Activated T-cell treated with anti-CD3 and anti-CD28 coated beads, Interleukin-2, amount 50 U/mL, for 72 hours (primary cell): ENCODE measurements around the gene TAS2R13. TPM values are rescaled to one million over a fixed set of nuclear protein-coding genes. Genes with fewer than 3 reads are reported as not detected.
A peak's percentile ranks its signal among the peaks of the same experiment; 100 is the strongest.

ENCODE experiments used
- ATAC-seq, 2 donors: fragments of 150-1000 bp; cut with Tn5 transposase; replicated peaks in 1 of 2; 2 replicates each; pipeline ENCODE4 v1.10.0; 2021; ENCODE audit warnings: moderate library complexity in 2 of 2, mild to moderate bottlenecking in 1 of 2
- DNase-seq, 2 donors: peaks; one replicate each; pipeline ENCODE4 v3.0.0; 2021 to 2022; ENCODE audit warnings: mixed read lengths in 1 of 2
- H3K27ac Mint-ChIP-seq: one replicate; pipeline ENCODE4 v1.8.0; 2022; ENCODE audit warnings: mild to moderate bottlenecking, moderate library complexity, mixed read lengths
- H3K27me3 Mint-ChIP-seq: one replicate; pipeline ENCODE4 v1.8.0; 2022; ENCODE audit warnings: low read depth, mixed read lengths
- H3K36me3 Mint-ChIP-seq, 2 donors: one replicate each; pipeline ENCODE4 v1.8.0; 2022; ENCODE audit warnings: mixed read lengths in 2 of 2, mild to moderate bottlenecking in 1 of 2; ENCODE audit not compliant: insufficient read depth in 2 of 2
- H3K4me1 Mint-ChIP-seq: one replicate; pipeline ENCODE4 v1.8.0; 2022; ENCODE audit warnings: low read depth, mixed read lengths
- H3K4me3 Mint-ChIP-seq, 2 donors: one replicate each; pipeline ENCODE4 v1.8.0; 2022; ENCODE audit warnings: mild to moderate bottlenecking in 2 of 2, mixed read lengths in 2 of 2, moderate library complexity in 2 of 2
- H3K9me3 Mint-ChIP-seq, 2 donors: one replicate each; pipeline ENCODE4 v1.8.0; 2022; ENCODE audit warnings: mixed read lengths in 2 of 2
- total RNA-seq, 2 donors: library from RNA; stranded (reverse); gene quantifications; one replicate each; pipeline ENCODE4 v1.2.3, GENCODE V29; 2022

TAS2R13 gene, protein sequence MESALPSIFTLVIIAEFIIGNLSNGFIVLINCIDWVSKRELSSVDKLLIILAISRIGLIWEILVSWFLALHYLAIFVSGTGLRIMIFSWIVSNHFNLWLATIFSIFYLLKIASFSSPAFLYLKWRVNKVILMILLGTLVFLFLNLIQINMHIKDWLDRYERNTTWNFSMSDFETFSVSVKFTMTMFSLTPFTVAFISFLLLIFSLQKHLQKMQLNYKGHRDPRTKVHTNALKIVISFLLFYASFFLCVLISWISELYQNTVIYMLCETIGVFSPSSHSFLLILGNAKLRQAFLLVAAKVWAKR
- under 1 TPM; 0.53 TPM for total RNA-seq

DNA sequence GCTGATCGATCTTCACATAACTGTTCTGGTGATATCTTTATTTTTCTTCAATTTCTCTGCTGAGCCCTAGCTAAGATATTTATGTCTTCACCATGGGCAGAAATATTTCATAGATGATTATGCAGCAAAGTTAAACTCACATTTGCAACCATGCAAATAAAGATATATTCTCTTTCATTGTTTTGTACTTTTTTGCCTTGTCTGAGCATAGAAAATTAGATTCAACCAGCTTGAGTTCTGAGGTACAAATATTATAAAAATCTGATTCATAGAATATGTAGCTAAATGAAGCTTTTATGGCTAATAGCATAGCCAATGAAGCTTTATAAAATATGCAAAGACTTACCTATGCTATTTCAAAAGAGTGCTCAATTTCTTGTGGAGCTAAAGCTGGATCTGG is at the start of gene TAS2R13:
TSS of gene TAS2R13 (minus strand) at position 101 of the 400 bp plus-strand sequence. CDS start 264 bp downstream, outside the sequence.
- Mint-ChIP-seq H3K4me3 (no peak within 1 kb of the TSS), H3K9me3 (peaks cover 3% of the 10 kb centered on the region in 2 donors), H3K4me1 (no peaks in the 10 kb centered on the region), H3K36me3 (peaks cover 3 to 9% of the 10 kb centered on the region in 2 donors), H3K27ac (no peak within 1 kb of the TSS), H3K27me3 (no peaks in the 10 kb centered on the region)
- DNase-seq: no peak
- ATAC-seq: no peak

DNA sequence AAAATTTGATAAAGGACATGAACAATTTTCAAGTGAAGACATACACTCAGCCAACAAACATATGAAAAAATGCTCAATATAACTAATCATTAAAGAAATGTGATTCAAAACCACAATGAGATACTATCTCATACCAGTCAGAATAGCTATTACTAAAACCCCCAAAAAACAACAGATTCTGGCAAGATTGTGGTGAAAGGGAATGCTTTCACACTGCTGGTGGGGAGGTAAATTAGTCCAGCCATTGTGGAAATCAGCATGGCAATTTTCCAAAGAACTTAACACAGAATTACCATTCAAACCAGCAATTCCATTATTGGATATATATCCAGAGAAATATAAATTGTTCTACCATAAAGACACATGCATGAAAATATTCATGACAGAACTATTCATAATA is 48.4 kb upstream of the TAS2R13 start:
- peaks cover 9 to 10% of the 10 kb centered on the region in 2 donors for H3K36me3 Mint-ChIP-seq
- H3K27ac Mint-ChIP-seq: no peak overlapping the region
- H3K9me3 Mint-ChIP-seq: peaks cover 5 to 7% of the 10 kb centered on the region in 2 donors
- DNase-seq (no peak), ATAC-seq (no peak)
- no peaks in the 10 kb centered on the region for H3K27me3 Mint-ChIP-seq
- H3K4me1 Mint-ChIP-seq: peaks cover 13% of the 10 kb centered on the region
- no peak overlapping the region for H3K4me3 Mint-ChIP-seq

DNA sequence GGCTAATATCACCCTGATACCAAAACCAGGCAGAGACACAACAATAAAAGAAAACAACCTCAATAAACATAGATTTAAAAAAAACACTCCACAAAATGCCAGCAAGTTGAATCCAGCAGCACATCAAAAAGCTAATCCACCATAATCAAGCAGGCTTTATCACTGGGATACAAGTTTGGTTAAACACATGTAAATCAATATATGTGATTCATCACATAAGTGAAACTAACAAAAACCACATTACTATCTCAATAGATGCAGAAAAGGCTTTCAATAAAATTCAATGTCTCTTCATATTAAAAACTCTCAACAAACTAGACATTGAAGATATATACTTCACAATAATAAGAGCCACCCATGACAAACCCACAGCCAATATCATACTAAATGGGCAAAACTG is 46.7 kb upstream of the TAS2R13 start:
- H3K27ac Mint-ChIP-seq: no peak overlapping the region
- DNase-seq: no peak
- no peak overlapping the region for H3K4me3 Mint-ChIP-seq
- no peaks in the 10 kb centered on the region for H3K27me3 Mint-ChIP-seq
- ATAC-seq: no peak
- peaks cover 5 to 7% of the 10 kb centered on the region in 2 donors for H3K9me3 Mint-ChIP-seq
- H3K4me1 Mint-ChIP-seq: peaks cover 11% of the 10 kb centered on the region
- peaks cover 9 to 10% of the 10 kb centered on the region in 2 donors for H3K36me3 Mint-ChIP-seq

DNA sequence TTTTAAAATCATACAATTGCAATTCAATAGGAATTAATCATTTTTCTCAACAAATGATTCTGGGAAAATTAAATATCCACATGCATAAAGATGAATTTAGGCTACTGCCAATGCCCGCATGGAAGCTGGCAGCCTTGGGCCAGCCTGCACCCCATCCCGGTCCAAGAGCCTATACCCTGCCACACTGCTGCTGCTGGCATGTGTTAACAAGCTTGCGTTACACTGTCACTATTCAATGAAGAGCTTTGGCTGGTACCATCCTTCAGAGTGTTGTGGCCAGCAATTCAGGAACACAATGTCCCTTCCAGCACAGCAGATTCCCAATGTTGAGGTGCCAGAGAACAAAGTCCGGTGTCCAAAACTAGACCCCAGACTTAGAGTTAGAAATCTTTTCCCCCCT is 43.3 kb upstream of the TAS2R13 start:
- peaks cover 13 to 15% of the 10 kb centered on the region in 2 donors for H3K36me3 Mint-ChIP-seq
- peaks cover 12 to 15% of the 10 kb centered on the region in 2 donors for H3K9me3 Mint-ChIP-seq
- no peak overlapping the region for H3K4me3 Mint-ChIP-seq
- H3K27ac Mint-ChIP-seq: no peak overlapping the region
- H3K4me1 Mint-ChIP-seq: peaks cover 8% of the 10 kb centered on the region
- no peaks in the 10 kb centered on the region for H3K27me3 Mint-ChIP-seq
- DNase-seq (no peak), ATAC-seq (no peak)

DNA sequence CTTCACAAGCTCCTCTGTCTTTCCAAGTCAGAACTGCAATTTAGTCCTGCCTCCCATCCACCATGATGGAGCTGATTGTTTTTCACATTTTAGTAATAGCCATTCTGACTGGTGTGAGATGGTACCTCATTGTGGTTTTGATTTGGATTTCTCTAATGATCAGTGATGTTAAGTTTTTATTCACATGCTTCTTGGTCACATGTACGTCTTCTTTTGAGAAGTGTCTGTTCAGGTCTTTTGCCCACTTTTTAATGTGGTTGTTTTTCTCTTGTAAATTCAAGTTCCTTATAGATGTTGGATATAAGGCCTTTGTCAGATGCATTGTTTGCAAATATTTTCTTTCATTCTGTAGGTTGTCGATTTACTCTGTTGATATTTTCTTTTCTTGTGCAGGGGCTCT is 33.8 kb upstream of the TAS2R13 start:
- no peak for ATAC-seq
- DNase-seq: no peak
- H3K27me3 Mint-ChIP-seq: no peaks in the 10 kb centered on the region
- peaks cover 3 to 4% of the 10 kb centered on the region in 2 donors for H3K36me3 Mint-ChIP-seq
- no peaks in the 10 kb centered on the region for H3K4me1 Mint-ChIP-seq
- no peak overlapping the region for H3K4me3 Mint-ChIP-seq
- H3K27ac Mint-ChIP-seq: peak overlapping the region; percentile 11
- H3K9me3 Mint-ChIP-seq: peaks cover 3 to 4% of the 10 kb centered on the region in 2 donors

DNA sequence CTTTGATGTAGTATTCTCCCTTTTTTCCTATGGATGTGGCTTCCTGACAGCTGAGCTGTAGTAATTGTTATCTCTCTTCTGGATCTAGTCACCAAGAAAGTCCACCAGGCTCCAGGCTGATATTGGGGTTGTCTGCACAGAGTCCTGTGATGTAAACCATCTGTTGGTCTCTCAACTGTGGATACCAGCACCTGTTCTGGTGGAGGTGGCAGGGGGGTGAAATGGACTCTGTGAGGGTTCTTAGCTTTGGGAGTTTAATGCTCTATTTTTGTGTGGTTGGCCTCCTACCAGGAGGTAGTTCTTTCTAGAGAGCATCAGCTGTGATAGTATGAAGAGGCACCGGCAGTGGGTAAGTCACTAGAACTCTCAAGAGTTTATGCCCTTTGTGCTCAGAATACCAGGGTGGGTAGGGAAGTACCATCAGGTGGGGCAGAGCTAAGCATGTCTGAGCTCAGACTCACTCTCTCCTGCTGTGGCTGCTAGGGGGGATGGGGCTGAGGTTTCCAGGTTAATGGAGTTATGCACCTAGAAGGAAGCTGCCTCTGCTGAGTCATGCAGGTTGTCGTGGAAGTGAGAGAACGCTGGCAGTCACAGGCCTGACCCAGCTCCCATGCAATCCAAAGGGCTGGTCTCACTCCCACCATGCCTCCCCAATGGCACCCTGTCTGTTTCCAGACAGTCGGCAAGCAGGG is 32.7 kb upstream of the TAS2R13 start:
- Mint-ChIP-seq H3K27me3 (no peaks in the 10 kb centered on the region), H3K4me1 (no peaks in the 10 kb centered on the region), H3K4me3 (no peak overlapping the region), H3K36me3 (peaks cover 0 to 4% of the 10 kb centered on the region in 2 donors), H3K27ac (no peak overlapping the region), H3K9me3 (peaks cover 2% of the 10 kb centered on the region in 2 donors)
- ATAC-seq: no peak
- no peak for DNase-seq

DNA sequence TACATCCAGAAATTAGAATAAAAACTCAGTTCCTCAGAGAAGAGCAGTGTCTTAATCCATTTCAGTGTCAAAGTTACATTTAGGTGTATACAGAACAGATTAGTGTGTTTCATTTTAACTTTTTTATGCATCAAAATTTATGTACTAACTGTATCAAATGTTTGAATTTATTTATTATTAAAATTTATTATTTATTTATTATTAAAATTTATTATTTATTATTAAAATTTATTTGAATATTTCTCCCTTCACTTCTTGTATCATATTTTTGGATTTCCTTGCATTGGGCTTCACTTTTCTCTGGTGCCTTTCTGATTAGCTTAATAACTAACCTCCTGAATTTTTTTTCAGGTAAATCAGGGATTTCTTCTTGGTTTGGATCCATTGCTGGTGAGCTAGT is 32.0 kb upstream of the TAS2R13 start:
- no peak overlapping the region for H3K4me3 Mint-ChIP-seq
- peaks cover 0 to 4% of the 10 kb centered on the region in 2 donors for H3K36me3 Mint-ChIP-seq
- no peaks in the 10 kb centered on the region for H3K27me3 Mint-ChIP-seq
- DNase-seq: no peak
- H3K9me3 Mint-ChIP-seq: peaks cover 0 to 2% of the 10 kb centered on the region in 2 donors
- ATAC-seq: no peak
- H3K27ac Mint-ChIP-seq: no peak overlapping the region
- H3K4me1 Mint-ChIP-seq: no peaks in the 10 kb centered on the region

DNA sequence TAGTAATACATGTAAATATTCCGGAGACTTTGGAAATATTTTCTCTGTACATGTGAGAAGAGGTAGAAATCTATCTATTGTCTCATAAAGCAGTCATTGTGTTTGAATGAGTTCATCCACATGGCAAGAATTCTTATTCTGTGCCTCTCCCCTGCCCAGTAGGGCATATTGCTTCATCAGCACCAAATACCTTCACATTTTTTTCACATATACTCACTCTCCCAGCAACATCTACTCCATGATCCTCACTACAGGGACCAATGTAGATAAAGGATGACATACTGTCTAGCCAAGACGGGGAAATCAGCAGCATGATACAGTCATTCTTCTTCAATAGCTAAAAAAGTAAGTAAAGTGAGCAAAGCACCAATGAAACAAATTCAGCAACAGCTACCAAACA is 31.0 kb upstream of the TAS2R13 start:
- peaks cover 0 to 3% of the 10 kb centered on the region in 2 donors for H3K36me3 Mint-ChIP-seq
- H3K27me3 Mint-ChIP-seq: no peaks in the 10 kb centered on the region
- peaks cover 0 to 2% of the 10 kb centered on the region in 2 donors for H3K9me3 Mint-ChIP-seq
- H3K4me3 Mint-ChIP-seq: no peak overlapping the region
- no peak for DNase-seq
- no peaks in the 10 kb centered on the region for H3K4me1 Mint-ChIP-seq
- no peak for ATAC-seq
- no peak overlapping the region for H3K27ac Mint-ChIP-seq

DNA sequence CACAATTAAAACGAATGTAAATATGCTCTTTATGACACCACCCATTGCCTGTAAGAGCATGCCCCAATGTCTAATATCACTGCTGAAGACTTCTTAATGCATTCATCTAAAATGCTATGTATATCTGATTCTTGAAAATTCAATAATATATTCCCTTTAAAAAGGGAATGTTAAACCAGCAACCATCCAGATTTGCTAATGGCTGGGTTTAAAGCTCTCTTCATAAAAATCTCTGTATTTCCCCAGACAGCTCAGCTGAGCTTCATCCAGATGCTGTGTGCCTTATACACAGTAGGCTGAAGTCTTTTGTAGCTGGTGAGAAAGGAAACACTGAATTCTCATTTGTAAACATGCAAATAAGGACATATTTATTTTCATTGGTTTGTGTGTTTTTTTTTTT is 29.8 kb upstream of the TAS2R13 start, which contains the start of gene TAS2R14:
TSS of gene TAS2R14 (minus strand) at position 101 of the 400 bp plus-strand sequence. CDS start at position 45, 56 bp downstream.
- no peak within 1 kb of the TSS for H3K27ac Mint-ChIP-seq
- H3K36me3 Mint-ChIP-seq: no peaks in the 10 kb centered on the region
- no peak for DNase-seq
- H3K4me3 Mint-ChIP-seq: no peak within 1 kb of the TSS
- no peaks in the 10 kb centered on the region for H3K27me3 Mint-ChIP-seq
- no peaks in the 10 kb centered on the region for H3K4me1 Mint-ChIP-seq
- ATAC-seq: no peak
- peaks cover 0 to under 1% of the 10 kb centered on the region in 2 donors for H3K9me3 Mint-ChIP-seq

DNA sequence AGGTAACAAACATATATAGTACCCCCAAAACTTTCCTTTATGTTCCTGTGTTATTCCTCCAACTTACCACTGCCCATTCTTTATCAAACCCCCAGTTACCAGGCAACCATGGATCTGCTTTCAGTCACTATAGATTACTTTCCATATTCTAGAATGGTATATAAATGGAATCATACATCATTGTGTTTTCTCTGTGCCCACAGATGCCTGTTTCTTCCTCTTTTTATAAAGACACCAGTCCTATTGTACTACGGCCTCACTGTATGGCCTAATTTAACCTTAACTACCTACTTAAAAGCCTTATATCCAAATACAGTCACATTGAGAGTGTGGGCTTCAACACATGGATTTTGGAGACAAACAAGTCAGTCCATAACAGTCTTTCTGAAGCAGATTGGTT is 27.1 kb upstream of the TAS2R13 start:
- Mint-ChIP-seq H3K9me3 (no peaks in the 10 kb centered on the region), H3K36me3 (no peaks in the 10 kb centered on the region), H3K4me1 (no peaks in the 10 kb centered on the region), H3K27ac (no peak overlapping the region), H3K27me3 (no peaks in the 10 kb centered on the region), H3K4me3 (no peak overlapping the region)
- ATAC-seq (no peak), DNase-seq (no peak)

DNA sequence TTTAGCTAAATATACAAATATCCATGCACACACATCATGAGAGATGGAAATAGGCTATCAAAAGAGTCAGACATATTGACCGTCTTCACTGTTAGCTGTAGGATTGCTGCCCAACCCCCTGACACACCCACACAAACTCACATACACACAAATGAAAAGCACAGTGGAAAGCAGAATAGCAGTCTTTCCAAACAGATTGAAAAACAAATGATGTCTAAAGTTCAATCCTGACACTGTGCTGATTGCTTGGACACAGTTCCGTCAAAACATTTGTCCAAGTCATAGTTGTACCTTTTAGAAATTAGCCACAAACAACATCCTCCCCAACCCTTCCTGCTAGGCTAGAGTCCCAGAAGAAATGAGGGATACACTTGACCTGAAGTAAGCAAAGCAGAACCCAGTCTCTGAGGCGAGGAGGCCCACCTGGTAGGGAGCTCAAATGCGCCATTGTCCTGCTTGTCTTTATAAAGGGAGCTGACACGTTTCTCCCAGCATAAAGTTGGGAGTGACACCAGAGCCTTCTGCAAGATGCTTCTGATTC is 19.5 kb upstream of the TAS2R13 start, which contains the start of gene PRH2:
TSS of gene PRH2 (plus strand) at position 491 of the 541 bp plus-strand sequence. CDS start at position 529, 38 bp downstream.
- H3K36me3 Mint-ChIP-seq: no peaks in the 10 kb centered on the region
- no peak within 1 kb of the TSS for H3K27ac Mint-ChIP-seq
- peaks cover 0 to 1% of the 10 kb centered on the region in 2 donors for H3K9me3 Mint-ChIP-seq
- no peaks in the 10 kb centered on the region for H3K4me1 Mint-ChIP-seq
- DNase-seq (no peak), ATAC-seq (no peak)
- H3K4me3 Mint-ChIP-seq: no peak within 1 kb of the TSS
- no peaks in the 10 kb centered on the region for H3K27me3 Mint-ChIP-seq

DNA sequence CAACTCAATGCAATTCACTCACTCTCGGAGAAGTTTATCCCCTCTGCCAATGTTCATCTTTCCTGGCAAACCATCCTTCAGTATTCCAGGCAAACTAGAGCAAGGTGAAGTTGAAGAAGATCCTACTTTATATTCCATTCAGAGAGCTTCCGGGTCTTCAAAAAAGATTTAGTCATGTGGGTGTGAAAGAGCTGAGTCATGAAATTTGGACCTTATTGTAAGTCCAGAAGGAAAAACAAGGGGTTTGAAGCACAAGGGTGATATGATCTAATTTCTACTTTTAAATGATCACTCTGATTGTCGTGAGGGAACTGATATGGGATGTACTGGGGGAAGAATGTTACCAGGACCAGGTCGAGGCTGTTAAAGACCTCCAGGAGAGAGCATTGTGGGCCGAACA is 16.9 kb upstream of the TAS2R13 start:
- H3K4me3 Mint-ChIP-seq: no peak overlapping the region
- H3K9me3 Mint-ChIP-seq: peaks cover 0 to 1% of the 10 kb centered on the region in 2 donors
- H3K27me3 Mint-ChIP-seq: no peaks in the 10 kb centered on the region
- peak overlapping the region; percentile 37 for H3K27ac Mint-ChIP-seq
- no peaks in the 10 kb centered on the region for H3K4me1 Mint-ChIP-seq
- no peak for DNase-seq
- H3K36me3 Mint-ChIP-seq: no peaks in the 10 kb centered on the region
- ATAC-seq: no peak

DNA sequence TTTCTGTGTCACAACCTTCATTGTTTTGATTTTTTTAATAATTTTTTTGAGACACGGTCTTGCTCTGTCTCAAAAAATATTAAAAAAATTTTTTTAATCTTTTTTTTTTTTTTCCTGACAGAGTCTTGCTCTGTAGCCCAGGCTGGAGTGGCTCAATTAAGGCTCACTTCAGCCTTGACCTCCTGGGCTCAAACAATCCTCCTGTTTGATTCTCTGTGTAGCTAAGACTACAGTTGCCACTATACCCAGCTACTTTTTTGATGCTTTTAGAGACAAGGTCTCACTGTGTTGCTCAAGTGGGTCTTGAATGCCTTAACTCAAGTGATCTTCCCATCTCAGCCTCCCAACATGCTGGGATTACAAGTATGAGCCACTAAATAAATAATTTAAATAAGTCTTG is 10.4 kb upstream of the TAS2R13 start:
- DNase-seq (no peak), ATAC-seq (no peak)
- Mint-ChIP-seq H3K4me1 (no peaks in the 10 kb centered on the region), H3K27me3 (no peaks in the 10 kb centered on the region), H3K36me3 (no peaks in the 10 kb centered on the region), H3K27ac (no peak overlapping the region), H3K9me3 (no peaks in the 10 kb centered on the region), H3K4me3 (no peak overlapping the region)
